ENCODE data around the gene SULT1C3. TPM values are rescaled to one million over a fixed set of nuclear protein-coding genes. Genes with fewer than 3 reads are reported as not detected.

The SULT1C3 gene
- not detected in 2 replicates for total RNA-seq

DNA sequence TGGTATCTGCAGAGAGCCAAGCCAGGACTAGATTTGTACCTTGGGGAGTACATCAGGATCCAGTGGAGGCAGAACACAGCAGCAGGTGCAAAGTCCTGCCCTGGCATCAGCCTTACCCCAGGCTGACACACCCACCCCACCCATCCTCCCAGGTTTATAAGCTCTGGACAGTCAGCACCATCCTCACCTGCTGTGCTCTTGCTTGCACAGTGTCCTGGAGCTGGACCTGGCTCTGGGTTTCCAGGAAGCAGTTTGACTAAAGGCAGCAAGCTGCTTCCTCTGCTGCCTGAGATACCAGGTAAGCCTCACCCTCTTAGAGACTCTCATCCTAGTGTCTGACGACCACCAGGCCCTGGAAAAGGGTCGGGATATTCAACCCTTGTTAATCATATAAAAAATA, at the start of gene SULT1C3:
TSS of gene SULT1C3 (plus strand) at position 183 of the 400 bp plus-strand sequence. CDS start 7,227 bp downstream, outside the sequence.

DNA sequence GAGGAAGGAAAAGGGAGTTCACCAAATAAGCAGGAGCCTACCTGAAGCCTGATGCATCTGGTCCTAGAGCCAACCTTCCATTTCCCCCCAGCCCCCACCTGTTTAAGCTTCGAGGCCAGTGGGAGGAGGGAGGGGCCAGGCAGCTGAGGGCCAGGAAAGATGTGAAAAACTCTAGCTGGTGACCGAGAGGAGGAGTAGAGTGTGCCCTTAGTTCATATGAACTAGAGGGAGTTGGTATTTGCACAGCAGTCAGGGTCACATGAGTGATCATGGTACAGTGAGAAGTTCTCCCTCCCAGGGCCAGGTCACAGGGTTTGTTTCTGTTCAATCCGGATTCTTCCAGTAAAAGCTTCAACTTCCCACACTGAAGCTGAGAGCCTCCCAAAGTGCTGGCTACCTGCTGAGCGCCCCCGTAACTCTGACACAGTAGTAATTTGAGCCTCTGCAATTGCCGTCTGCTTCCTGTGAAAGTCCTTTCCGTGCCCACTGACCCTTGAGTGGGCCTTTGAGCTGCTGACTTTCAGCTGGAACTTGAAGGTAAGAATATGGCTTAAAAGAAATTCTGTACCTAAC, 48.9 kb downstream of the SULT1C3 start, which contains the start of gene SULT1C2:
TSS of gene SULT1C2 (plus strand) at position 362 of the 573 bp plus-strand sequence. CDS start 4,773 bp downstream, outside the sequence.

Other genes with a start within 250 kb of the SULT1C3 start
- not detected in 2 replicates for gene SULT1C2, start 48.9 kb downstream of the SULT1C3 start, total RNA-seq
- gene SULT1C4, start 138.0 kb downstream of the SULT1C3 start, total RNA-seq, result 12.9 and 27.0 TPM in 2 replicates
- 19.6 and 20.1 TPM in 2 replicates for gene GCC2, start 209.2 kb downstream of the SULT1C3 start, total RNA-seq

Measured in epithelial cell of umbilical artery (primary cell).